Ishikawa (cell line): ENCODE results near the gene CACNB3.

Experiments
- CEBPB ChIP-seq: IDR thresholded peaks from 2 replicates; pipeline ENCODE4 v1.6.1; 2012
- CREB1 ChIP-seq: IDR thresholded peaks from 2 replicates; pipeline ENCODE4 v1.6.1; 2012; ENCODE audit warnings: low read depth
- EGR1 ChIP-seq: IDR thresholded peaks from 2 replicates; pipeline ENCODE4 v1.6.1; 2012
- EP300 ChIP-seq: IDR thresholded peaks from 2 replicates; pipeline ENCODE4 v1.6.1; 2012; ENCODE audit warnings: borderline replicate concordance
- FOXM1 ChIP-seq: IDR thresholded peaks from 2 replicates; pipeline ENCODE4 v1.6.1; 2012; ENCODE audit warnings: low read depth, borderline replicate concordance
- NFIC ChIP-seq: IDR thresholded peaks from 2 replicates; pipeline ENCODE4 v1.6.1; 2012
- RAD21 ChIP-seq: IDR thresholded peaks from 2 replicates; pipeline ENCODE4 v1.6.1; 2012; ENCODE audit warnings: low read depth
- TAF1 ChIP-seq: IDR thresholded peaks from 2 replicates; pipeline ENCODE4 v1.6.1; 2012; ENCODE audit warnings: low read depth, mild to moderate bottlenecking
- TCF12 ChIP-seq: IDR thresholded peaks from 2 replicates; pipeline ENCODE4 v1.6.1; 2012; ENCODE audit warnings: low read depth
- TEAD4 ChIP-seq: IDR thresholded peaks from 2 replicates; pipeline ENCODE4 v1.6.1; 2012
- YY1 ChIP-seq: IDR thresholded peaks from 2 replicates; pipeline ENCODE4 v1.6.1; 2012; ENCODE audit warnings: low read depth
- ZBTB7A ChIP-seq: IDR thresholded peaks from 2 replicates; pipeline ENCODE4 v1.6.1; 2012; ENCODE audit warnings: low read depth
- TF ChIP-seq, protein P1 (sequence below): IDR thresholded peaks from 2 replicates; pipeline ENCODE4 v1.6.1; 2012; ENCODE audit warnings: low read depth, mild to moderate bottlenecking
- TF ChIP-seq, protein P2 (sequence below): IDR thresholded peaks from 2 replicates; pipeline ENCODE4 v1.6.1; 2012
- TF ChIP-seq, protein P3 (sequence below): IDR thresholded peaks from 2 replicates; pipeline ENCODE4 v1.6.1; 2012

The CACNB3 gene

GRCh38 chr12:48800971-48801370 is 17.3 kb upstream of the CACNB3 start:
- no peak for TF ChIP-seq EP300

DNA sequence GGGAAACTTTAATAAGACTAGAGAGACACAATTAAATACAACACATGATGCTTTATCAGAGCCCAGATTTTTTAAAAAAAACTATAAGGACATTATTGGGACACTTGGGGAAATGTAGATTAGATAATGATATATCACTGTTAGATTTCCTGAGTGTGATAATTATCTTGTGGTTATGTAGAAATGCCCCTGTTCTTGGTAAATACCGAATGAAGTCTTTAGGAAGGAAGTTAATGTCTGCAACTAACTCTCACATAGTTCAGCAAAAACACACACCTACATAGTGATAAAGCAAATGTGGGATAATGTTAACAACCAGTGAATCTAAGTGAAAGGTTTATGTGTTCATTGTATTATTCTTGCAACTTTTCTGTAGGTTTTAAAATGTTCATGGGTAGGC is 14.6 kb upstream of the CACNB3 start:
- TF ChIP-seq, protein P1, sequence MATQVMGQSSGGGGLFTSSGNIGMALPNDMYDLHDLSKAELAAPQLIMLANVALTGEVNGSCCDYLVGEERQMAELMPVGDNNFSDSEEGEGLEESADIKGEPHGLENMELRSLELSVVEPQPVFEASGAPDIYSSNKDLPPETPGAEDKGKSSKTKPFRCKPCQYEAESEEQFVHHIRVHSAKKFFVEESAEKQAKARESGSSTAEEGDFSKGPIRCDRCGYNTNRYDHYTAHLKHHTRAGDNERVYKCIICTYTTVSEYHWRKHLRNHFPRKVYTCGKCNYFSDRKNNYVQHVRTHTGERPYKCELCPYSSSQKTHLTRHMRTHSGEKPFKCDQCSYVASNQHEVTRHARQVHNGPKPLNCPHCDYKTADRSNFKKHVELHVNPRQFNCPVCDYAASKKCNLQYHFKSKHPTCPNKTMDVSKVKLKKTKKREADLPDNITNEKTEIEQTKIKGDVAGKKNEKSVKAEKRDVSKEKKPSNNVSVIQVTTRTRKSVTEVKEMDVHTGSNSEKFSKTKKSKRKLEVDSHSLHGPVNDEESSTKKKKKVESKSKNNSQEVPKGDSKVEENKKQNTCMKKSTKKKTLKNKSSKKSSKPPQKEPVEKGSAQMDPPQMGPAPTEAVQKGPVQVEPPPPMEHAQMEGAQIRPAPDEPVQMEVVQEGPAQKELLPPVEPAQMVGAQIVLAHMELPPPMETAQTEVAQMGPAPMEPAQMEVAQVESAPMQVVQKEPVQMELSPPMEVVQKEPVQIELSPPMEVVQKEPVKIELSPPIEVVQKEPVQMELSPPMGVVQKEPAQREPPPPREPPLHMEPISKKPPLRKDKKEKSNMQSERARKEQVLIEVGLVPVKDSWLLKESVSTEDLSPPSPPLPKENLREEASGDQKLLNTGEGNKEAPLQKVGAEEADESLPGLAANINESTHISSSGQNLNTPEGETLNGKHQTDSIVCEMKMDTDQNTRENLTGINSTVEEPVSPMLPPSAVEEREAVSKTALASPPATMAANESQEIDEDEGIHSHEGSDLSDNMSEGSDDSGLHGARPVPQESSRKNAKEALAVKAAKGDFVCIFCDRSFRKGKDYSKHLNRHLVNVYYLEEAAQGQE: no peak
- TF ChIP-seq RAD21 (no peak), CEBPB (no peak), EP300 (no peak), TCF12 (no peak), ZBTB7A (no peak)
- TF ChIP-seq, protein P2, sequence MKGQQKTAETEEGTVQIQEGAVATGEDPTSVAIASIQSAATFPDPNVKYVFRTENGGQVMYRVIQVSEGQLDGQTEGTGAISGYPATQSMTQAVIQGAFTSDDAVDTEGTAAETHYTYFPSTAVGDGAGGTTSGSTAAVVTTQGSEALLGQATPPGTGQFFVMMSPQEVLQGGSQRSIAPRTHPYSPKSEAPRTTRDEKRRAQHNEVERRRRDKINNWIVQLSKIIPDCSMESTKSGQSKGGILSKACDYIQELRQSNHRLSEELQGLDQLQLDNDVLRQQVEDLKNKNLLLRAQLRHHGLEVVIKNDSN: no peak

GRCh38 chr12:48807981-48808380 is 10.3 kb upstream of the CACNB3 start:
- TF ChIP-seq FOXM1: no peak
- TF ChIP-seq ZBTB7A: no peak
- TF ChIP-seq, protein P1: no peak
- TF ChIP-seq TEAD4: no peak
- no peak for TF ChIP-seq CEBPB
- no peak for TF ChIP-seq EP300
- TF ChIP-seq, protein P3, sequence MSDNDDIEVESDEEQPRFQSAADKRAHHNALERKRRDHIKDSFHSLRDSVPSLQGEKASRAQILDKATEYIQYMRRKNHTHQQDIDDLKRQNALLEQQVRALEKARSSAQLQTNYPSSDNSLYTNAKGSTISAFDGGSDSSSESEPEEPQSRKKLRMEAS: no peak
- TF ChIP-seq EGR1: no peak
- TF ChIP-seq CREB1: no peak
- TF ChIP-seq YY1: no peak
- TF ChIP-seq, protein P2: no peak
- TF ChIP-seq TCF12: no peak
- TF ChIP-seq TAF1: no peak
- no peak for TF ChIP-seq RAD21

GRCh38 chr12:48810903-48811431 is 7.3 kb upstream of the CACNB3 start:
- TF ChIP-seq ZBTB7A (no peak), CEBPB (no peak), EGR1 (no peak), TAF1 (no peak), FOXM1 (no peak), EP300 (no peak), NFIC (no peak), TCF12 (no peak), CREB1 (no peak), RAD21 (no peak), TEAD4 (no peak)
- TF ChIP-seq, protein P1: no peak
- TF ChIP-seq, protein P2: no peak
- TF ChIP-seq, protein P3: no peak
